ENCODE results near the gene MACROD2.

MACROD2 gene

GRCh38 chr20:15582146-15582760 lies 1586.9 kb downstream of the MACROD2 start:
- ChIA-PET POLR2A (no interaction called here), CTCF (interaction anchor here (1.9 kb wide), 1 partner anchor 11 kb away, joined by 5 read pairs; no protein-coding TSS in a partner anchor)
- no peak for TF ChIP-seq CTCF (IDR thresholded peaks at IDR 0.05; ENCODE audit: control extremely low read depth, extremely low read depth, low read depth, missing control alignments)
- no peak for DNase-seq (ENCODE audit: extremely low spot score)

DNA sequence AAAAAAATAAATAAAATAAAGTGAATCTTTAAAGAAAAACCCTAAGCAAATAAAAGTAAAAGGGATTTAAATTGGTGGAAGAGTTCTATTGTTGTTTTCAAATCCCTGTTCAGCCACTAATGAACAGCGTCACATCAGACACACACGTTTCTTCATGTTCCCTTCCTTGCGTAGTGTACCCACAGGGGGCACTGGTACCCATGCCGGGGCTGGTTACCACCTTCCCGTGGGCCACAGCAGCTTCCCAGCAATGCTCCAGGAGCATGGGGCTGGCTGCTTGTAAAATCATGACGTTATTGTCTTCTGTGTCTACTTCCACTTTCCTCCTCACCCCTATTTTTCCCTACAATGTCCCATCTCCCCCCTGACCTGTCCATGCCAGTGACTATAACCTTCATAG lies 1589.2 kb downstream of the MACROD2 start:
- no peak for DNase-seq (ENCODE audit: extremely low spot score)
- ChIA-PET CTCF (no interaction called here), POLR2A (no interaction called here)
- TF ChIP-seq CTCF (IDR thresholded peaks at IDR 0.05; ENCODE audit: control extremely low read depth, extremely low read depth, low read depth, missing control alignments), result no peak

DNA sequence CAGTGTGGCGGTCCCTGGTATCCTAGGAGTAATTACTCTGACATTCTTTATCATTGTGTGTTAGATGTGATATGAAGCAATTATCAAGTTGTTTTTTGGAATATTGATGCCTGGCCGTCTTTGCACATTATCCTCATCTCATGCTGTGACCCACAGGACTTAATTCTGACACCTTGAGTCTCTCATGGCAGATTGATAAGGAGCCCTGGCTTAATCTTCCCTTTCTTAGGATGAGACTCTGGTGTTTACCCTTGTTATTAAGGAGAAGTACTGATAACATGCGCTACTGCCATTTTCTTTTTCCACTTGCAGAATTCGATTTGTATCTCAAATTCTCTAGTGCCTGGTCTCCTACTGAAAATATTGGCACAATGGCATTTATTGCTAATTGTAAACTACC lies 1597.8 kb downstream of the MACROD2 start:
- no peak for TF ChIP-seq CTCF (IDR thresholded peaks at IDR 0.05; ENCODE audit: control extremely low read depth, extremely low read depth, low read depth, missing control alignments)
- ChIA-PET POLR2A (no interaction called here), CTCF (interaction anchor here (1.4 kb wide), 1 partner anchor 11 kb away, joined by 5 read pairs; no protein-coding TSS in a partner anchor)
- DNase-seq (ENCODE audit: extremely low spot score), result no peak

GRCh38 chr20:15594158-15594695 lies 1598.9 kb downstream of the MACROD2 start:
- ChIA-PET CTCF (no interaction called here), POLR2A (no interaction called here)
- DNase-seq (ENCODE audit: extremely low spot score), result no peak
- TF ChIP-seq CTCF (IDR thresholded peaks at IDR 0.05; ENCODE audit: control extremely low read depth, extremely low read depth, low read depth, missing control alignments), result no peak

DNA sequence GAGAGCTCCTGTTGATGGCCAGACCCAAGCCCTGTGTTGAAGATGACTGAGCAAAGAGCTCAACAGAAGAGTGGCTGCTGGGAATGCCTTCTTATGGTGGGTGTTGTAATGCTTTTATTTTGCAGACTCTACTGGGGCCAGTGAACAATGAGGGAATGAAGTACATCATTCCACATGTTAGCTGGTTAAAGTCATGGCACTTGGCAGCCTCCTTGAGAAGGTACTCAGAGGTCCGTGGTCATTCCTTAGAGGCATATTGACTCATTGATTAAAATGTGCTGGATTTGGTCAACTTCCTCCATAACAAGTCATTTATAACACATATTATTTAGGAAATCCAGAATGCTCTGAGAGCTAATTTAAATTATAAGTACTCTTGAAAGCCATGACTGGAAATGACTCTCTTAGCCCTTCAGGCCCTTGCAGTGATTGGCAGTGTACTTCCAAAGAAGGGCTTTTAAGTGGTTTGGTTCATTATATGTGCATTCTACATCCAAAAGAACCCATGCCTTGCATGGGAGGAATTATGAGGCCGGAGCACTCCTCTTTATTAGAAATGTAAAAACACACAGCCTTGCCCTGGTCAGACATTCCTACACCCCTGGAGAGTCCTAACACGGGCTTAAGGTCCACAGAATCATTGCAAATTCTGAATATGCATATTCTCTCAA lies 1601.0 kb downstream of the MACROD2 start:
- CTCF ChIA-PET, result interaction anchor here (1.6 kb wide), 1 partner anchor 13 kb away, joined by 5 read pairs; no protein-coding TSS in a partner anchor

GRCh38 chr20:15597306-15597705 lies 1602.0 kb downstream of the MACROD2 start:
- no peak for TF ChIP-seq CTCF (IDR thresholded peaks at IDR 0.05; ENCODE audit: control extremely low read depth, extremely low read depth, low read depth, missing control alignments)
- ChIA-PET CTCF (no interaction called here), POLR2A (no interaction called here)
- no peak for DNase-seq (ENCODE audit: extremely low spot score)

More for the DNA sequence above, 1601.0 kb downstream of the MACROD2 start:
- no peak for TF ChIP-seq CTCF (IDR thresholded peaks at IDR 0.05; ENCODE audit: control extremely low read depth, extremely low read depth, low read depth, missing control alignments)
- POLR2A ChIA-PET, result no interaction called here
- DNase-seq (ENCODE audit: extremely low spot score), result no peak
